GM23338 (cell line): Measurements from ENCODE around the gene PDHB. TPM values are rescaled to one million over a fixed set of nuclear protein-coding genes. Genes with fewer than 3 reads are reported as not detected.

Experiments
- ATAC-seq: fragments of 200-7000 bp; cut with Tn5 transposase; 3 replicates; pipeline ENCODE4 v1.9.1; 2020
- DNase-seq: peaks from one replicate; pipeline ENCODE4 v3.0.0-alpha.2; 2015; ENCODE audit warnings: low spot score
- H2AFZ ChIP-seq: fragments of 200-600 bp; sonication (generic); 2 replicates; pipeline ENCODE4 v1.8.0; 2016; ENCODE audit warnings: antibody characterized with exemption, mild to moderate bottlenecking, moderate library complexity
- H3F3A ChIP-seq: fragments of 200-600 bp; sonication (generic); replicated peaks from 2 replicates; pipeline ENCODE4 v1.8.0; 2017; ENCODE audit warnings: antibody characterized with exemption, mixed run types, low read depth
- H3K27ac ChIP-seq: fragments of 200-600 bp; sonication (generic); 2 replicates; pipeline ENCODE4 v1.6.1; 2016; ENCODE audit warnings: low read depth
- H3K27me3 ChIP-seq: fragments of 200-600 bp; sonication (generic); 2 replicates; pipeline ENCODE4 v1.8.0; 2016; ENCODE audit warnings: mild to moderate bottlenecking, mixed run types, moderate library complexity; ENCODE audit not compliant: insufficient read depth
- H3K36me3 ChIP-seq: fragments of 200-600 bp; sonication (generic); 2 replicates; pipeline ENCODE4 v1.8.0; 2016; ENCODE audit warnings: mild to moderate bottlenecking; ENCODE audit not compliant: insufficient read depth
- H3K4me1 ChIP-seq: fragments of 200-600 bp; sonication (generic); 2 replicates; pipeline ENCODE4 v1.8.0; 2016; ENCODE audit warnings: mild to moderate bottlenecking, moderate library complexity; ENCODE audit not compliant: insufficient read depth
- H3K4me2 ChIP-seq: fragments of 200-600 bp; sonication (generic); 2 replicates; pipeline ENCODE4 v1.7.1; 2017; ENCODE audit warnings: mixed run types
- H3K4me3 ChIP-seq: fragments of 200-600 bp; sonication (generic); 2 replicates; pipeline ENCODE4 v1.6.1; 2016; ENCODE audit warnings: mixed run types
- H3K79me2 ChIP-seq: fragments of 200-600 bp; sonication (generic); replicated peaks from 2 replicates; pipeline ENCODE4 v1.8.0; 2017; ENCODE audit warnings: mild to moderate bottlenecking; ENCODE audit not compliant: insufficient read depth
- H3K9me2 ChIP-seq: fragments of 200-600 bp; sonication (generic); 2 replicates; pipeline ENCODE4 v1.8.0; 2017; ENCODE audit not compliant: insufficient read depth
- H4K20me1 ChIP-seq: fragments of 200-600 bp; sonication (generic); replicated peaks from 2 replicates; pipeline ENCODE4 v1.8.0; 2017; ENCODE audit warnings: mild to moderate bottlenecking; ENCODE audit not compliant: insufficient read depth
- H3K27ac Mint-ChIP-seq: 2 replicates; pipeline ENCODE4 v1.8.0; 2020; ENCODE audit warnings: inconsistent platforms, mild to moderate bottlenecking, moderate library complexity, mixed read lengths
- H3K27me3 Mint-ChIP-seq: 3 replicates; pipeline ENCODE4 v1.8.0; 2022; ENCODE audit warnings: low read depth, mild to moderate bottlenecking, moderate library complexity, mixed read lengths, inconsistent platforms; ENCODE audit not compliant: insufficient read depth, poor library complexity
- H3K36me3 Mint-ChIP-seq: 3 replicates; pipeline ENCODE4 v1.8.0; 2021; ENCODE audit warnings: low read depth, mild to moderate bottlenecking, inconsistent platforms, moderate library complexity, mixed read lengths
- H3K4me1 Mint-ChIP-seq: 3 replicates; pipeline ENCODE4 v1.8.0; 2020; ENCODE audit warnings: mild to moderate bottlenecking, inconsistent platforms, mixed read lengths
- H3K4me3 Mint-ChIP-seq: 3 replicates; pipeline ENCODE4 v1.8.0; 2021; ENCODE audit warnings: moderate library complexity, mild to moderate bottlenecking, inconsistent platforms, mixed read lengths
- H3K9me3 Mint-ChIP-seq: 3 replicates; pipeline ENCODE4 v1.8.0; 2020; ENCODE audit warnings: moderate library complexity, mild to moderate bottlenecking, inconsistent platforms, mixed read lengths
- CREB1 ChIP-seq: fragments of 250-450 bp; sonication (Bioruptor Pico); IDR thresholded peaks from 2 replicates; pipeline ENCODE4 v1.5.0; 2020; ENCODE audit warnings: low read depth, mild to moderate bottlenecking, moderate library complexity
- EZH2 ChIP-seq: fragments of 200-600 bp; sonication (generic); IDR thresholded peaks from one replicate; pipeline ENCODE4 v1.8.0; 2017; ENCODE audit warnings: antibody characterized with exemption, mild to moderate bottlenecking, low read depth; ENCODE audit not compliant: unreplicated experiment
- EZH2phosphoT487 ChIP-seq: fragments of 200-600 bp; sonication (generic); IDR thresholded peaks from one replicate; pipeline ENCODE4 v1.8.1; 2018; ENCODE audit warnings: antibody characterized with exemption; ENCODE audit not compliant: unreplicated experiment
- JUNB ChIP-seq: IDR thresholded peaks from one replicate; pipeline ENCODE4 v1.6.1; 2016; ENCODE audit warnings: antibody characterized with exemption; ENCODE audit not compliant: unreplicated experiment
- NANOG ChIP-seq: IDR thresholded peaks from 2 replicates; pipeline ENCODE4 v1.6.1; 2016; ENCODE audit warnings: antibody characterized with exemption, borderline replicate concordance
- POLR2AphosphoS5 ChIP-seq: IDR thresholded peaks from 2 replicates; pipeline ENCODE4 v1.6.1; 2016; ENCODE audit warnings: antibody characterized with exemption, low read depth
- REST ChIP-seq: IDR thresholded peaks from one replicate; pipeline ENCODE4 v1.6.1; 2018; ENCODE audit warnings: antibody characterized with exemption; ENCODE audit not compliant: unreplicated experiment
- STAT1 ChIP-seq: IDR thresholded peaks from one replicate; pipeline ENCODE4 v1.6.1; 2016; ENCODE audit warnings: antibody characterized with exemption; ENCODE audit not compliant: unreplicated experiment
- ZNF114 ChIP-seq: fragments of 250-450 bp; sonication (Bioruptor Pico); IDR thresholded peaks from 2 replicates; pipeline ENCODE4 v1.5.0; 2020; ENCODE audit warnings: mild to moderate bottlenecking, moderate library complexity
- ZNF331 ChIP-seq: fragments of 250-450 bp; sonication (Bioruptor Pico); IDR thresholded peaks from 2 replicates; pipeline ENCODE4 v1.5.0; 2020; ENCODE audit warnings: low read depth, mild to moderate bottlenecking, moderate library complexity
- polyA plus RNA-seq: library from polyadenylated mRNA; unstranded; fragments of >200 nt; fragmentation: Nextera tagmentation; extraction: Ambion mirVana; gene quantifications from 2 replicates; pipeline ENCODE4 v1.2.1, GENCODE V29; 2016
- total RNA-seq: library from RNA; depleted of rRNA; stranded (reverse); fragments of >200 nt; shearing (Covaris generic); gene quantifications from 2 replicates; pipeline ENCODE4 v1.2.3, GENCODE V29; 2014
- TF ChIP-seq, protein P1 (sequence below): fragments of 250-450 bp; sonication (Bioruptor Pico); IDR thresholded peaks from 2 replicates; pipeline ENCODE4 v1.5.0; 2020; ENCODE audit warnings: mild to moderate bottlenecking, moderate library complexity
- TF ChIP-seq, protein P2 (sequence below), 2 experiments: fragments of 200-600 bp in 1 of 2; sonication (generic) in 1 of 2; conservative IDR thresholded peaks; 2 replicates each; pipeline versions ENCODE4 v1.5.1 to v1.6.1; 2016 to 2017; ENCODE audit warnings: antibody characterized with exemption in 2 of 2, low read depth in 2 of 2, mild to moderate bottlenecking in 2 of 2, moderate library complexity in 1 of 2
- TF ChIP-seq, protein P3 (sequence below): IDR thresholded peaks from 2 replicates; pipeline ENCODE4 v1.6.1; 2016; ENCODE audit warnings: antibody characterized with exemption

Gene PDHB
- total and polyA plus RNA-seq, 2 experiments from 2014 or later, result 172 to 222 TPM

GRCh38 chr3:58429657-58430056 lies 4.0 kb downstream of the PDHB start:
- H3K4me3 ChIP-seq, result no peak overlapping the region
- H3K27ac ChIP-seq, result no peak overlapping the region
- peaks cover 3% of the 10 kb centered on the region; the same call in 1 of the 2 replicates for H3K9me2 ChIP-seq
- H3K79me2 ChIP-seq, result peaks cover 29% of the 10 kb centered on the region
- H3K4me1 ChIP-seq, result peaks cover 8% of the 10 kb centered on the region; the same call in 1 of the 2 replicates
- H3F3A ChIP-seq, result peaks cover 14% of the 10 kb centered on the region
- no peak overlapping the region for H2AFZ ChIP-seq
- Mint-ChIP-seq H3K9me3 (peaks cover 9% of the 10 kb centered on the region), H3K4me3 (no peak overlapping the region), H3K27me3 (peaks cover 3% of the 10 kb centered on the region), H3K36me3 (peaks cover 74% of the 10 kb centered on the region), H3K4me1 (peaks cover 9% of the 10 kb centered on the region), H3K27ac (no peak overlapping the region)
- H3K4me2 ChIP-seq, result no peak overlapping the region
- no peak for ATAC-seq
- no peaks in the 10 kb centered on the region for H3K27me3 ChIP-seq
- peaks cover 63% of the 10 kb centered on the region for H3K36me3 ChIP-seq
- TF ChIP-seq, protein P1, sequence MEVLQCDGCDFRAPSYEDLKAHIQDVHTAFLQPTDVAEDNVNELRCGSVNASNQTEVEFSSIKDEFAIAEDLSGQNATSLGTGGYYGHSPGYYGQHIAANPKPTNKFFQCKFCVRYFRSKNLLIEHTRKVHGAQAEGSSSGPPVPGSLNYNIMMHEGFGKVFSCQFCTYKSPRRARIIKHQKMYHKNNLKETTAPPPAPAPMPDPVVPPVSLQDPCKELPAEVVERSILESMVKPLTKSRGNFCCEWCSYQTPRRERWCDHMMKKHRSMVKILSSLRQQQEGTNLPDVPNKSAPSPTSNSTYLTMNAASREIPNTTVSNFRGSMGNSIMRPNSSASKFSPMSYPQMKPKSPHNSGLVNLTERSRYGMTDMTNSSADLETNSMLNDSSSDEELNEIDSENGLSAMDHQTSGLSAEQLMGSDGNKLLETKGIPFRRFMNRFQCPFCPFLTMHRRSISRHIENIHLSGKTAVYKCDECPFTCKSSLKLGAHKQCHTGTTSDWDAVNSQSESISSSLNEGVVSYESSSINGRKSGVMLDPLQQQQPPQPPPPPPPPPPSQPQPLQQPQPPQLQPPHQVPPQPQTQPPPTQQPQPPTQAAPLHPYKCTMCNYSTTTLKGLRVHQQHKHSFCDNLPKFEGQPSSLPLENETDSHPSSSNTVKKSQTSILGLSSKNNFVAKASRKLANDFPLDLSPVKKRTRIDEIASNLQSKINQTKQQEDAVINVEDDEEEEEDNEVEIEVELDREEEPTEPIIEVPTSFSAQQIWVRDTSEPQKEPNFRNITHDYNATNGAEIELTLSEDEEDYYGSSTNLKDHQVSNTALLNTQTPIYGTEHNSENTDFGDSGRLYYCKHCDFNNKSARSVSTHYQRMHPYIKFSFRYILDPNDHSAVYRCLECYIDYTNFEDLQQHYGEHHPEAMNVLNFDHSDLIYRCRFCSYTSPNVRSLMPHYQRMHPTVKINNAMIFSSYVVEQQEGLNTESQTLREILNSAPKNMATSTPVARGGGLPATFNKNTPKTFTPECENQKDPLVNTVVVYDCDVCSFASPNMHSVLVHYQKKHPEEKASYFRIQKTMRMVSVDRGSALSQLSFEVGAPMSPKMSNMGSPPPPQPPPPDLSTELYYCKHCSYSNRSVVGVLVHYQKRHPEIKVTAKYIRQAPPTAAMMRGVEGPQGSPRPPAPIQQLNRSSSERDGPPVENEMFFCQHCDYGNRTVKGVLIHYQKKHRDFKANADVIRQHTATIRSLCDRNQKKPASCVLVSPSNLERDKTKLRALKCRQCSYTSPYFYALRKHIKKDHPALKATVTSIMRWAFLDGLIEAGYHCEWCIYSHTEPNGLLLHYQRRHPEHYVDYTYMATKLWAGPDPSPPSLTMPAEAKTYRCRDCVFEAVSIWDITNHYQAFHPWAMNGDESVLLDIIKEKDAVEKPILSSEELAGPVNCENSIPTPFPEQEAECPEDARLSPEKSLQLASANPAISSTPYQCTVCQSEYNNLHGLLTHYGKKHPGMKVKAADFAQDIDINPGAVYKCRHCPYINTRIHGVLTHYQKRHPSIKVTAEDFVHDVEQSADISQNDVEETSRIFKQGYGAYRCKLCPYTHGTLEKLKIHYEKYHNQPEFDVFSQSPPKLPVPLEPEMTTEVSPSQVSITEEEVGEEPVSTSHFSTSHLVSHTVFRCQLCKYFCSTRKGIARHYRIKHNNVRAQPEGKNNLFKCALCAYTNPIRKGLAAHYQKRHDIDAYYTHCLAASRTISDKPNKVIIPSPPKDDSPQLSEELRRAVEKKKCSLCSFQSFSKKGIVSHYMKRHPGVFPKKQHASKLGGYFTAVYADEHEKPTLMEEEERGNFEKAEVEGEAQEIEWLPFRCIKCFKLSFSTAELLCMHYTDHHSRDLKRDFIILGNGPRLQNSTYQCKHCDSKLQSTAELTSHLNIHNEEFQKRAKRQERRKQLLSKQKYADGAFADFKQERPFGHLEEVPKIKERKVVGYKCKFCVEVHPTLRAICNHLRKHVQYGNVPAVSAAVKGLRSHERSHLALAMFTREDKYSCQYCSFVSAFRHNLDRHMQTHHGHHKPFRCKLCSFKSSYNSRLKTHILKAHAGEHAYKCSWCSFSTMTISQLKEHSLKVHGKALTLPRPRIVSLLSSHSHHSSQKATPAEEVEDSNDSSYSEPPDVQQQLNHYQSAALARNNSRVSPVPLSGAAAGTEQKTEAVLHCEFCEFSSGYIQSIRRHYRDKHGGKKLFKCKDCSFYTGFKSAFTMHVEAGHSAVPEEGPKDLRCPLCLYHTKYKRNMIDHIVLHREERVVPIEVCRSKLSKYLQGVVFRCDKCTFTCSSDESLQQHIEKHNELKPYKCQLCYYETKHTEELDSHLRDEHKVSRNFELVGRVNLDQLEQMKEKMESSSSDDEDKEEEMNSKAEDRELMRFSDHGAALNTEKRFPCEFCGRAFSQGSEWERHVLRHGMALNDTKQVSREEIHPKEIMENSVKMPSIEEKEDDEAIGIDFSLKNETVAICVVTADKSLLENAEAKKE (CRISPR knock-in tag), result no peak
- TF ChIP-seq ZNF331 (CRISPR knock-in tag) (no peak), STAT1 (no peak), JUNB (no peak), POLR2AphosphoS5 (no peak), ZNF114 (CRISPR knock-in tag) (no peak), EZH2phosphoT487 (no peak), REST (no peak), CREB1 (no peak), EZH2 (no peak), NANOG (no peak)
- TF ChIP-seq, protein P2, sequence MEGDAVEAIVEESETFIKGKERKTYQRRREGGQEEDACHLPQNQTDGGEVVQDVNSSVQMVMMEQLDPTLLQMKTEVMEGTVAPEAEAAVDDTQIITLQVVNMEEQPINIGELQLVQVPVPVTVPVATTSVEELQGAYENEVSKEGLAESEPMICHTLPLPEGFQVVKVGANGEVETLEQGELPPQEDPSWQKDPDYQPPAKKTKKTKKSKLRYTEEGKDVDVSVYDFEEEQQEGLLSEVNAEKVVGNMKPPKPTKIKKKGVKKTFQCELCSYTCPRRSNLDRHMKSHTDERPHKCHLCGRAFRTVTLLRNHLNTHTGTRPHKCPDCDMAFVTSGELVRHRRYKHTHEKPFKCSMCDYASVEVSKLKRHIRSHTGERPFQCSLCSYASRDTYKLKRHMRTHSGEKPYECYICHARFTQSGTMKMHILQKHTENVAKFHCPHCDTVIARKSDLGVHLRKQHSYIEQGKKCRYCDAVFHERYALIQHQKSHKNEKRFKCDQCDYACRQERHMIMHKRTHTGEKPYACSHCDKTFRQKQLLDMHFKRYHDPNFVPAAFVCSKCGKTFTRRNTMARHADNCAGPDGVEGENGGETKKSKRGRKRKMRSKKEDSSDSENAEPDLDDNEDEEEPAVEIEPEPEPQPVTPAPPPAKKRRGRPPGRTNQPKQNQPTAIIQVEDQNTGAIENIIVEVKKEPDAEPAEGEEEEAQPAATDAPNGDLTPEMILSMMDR (conservative IDR thresholded peaks at IDR 0.05; ENCODE audit: low read depth in 2 of 2), result no peak
- TF ChIP-seq, protein P3, sequence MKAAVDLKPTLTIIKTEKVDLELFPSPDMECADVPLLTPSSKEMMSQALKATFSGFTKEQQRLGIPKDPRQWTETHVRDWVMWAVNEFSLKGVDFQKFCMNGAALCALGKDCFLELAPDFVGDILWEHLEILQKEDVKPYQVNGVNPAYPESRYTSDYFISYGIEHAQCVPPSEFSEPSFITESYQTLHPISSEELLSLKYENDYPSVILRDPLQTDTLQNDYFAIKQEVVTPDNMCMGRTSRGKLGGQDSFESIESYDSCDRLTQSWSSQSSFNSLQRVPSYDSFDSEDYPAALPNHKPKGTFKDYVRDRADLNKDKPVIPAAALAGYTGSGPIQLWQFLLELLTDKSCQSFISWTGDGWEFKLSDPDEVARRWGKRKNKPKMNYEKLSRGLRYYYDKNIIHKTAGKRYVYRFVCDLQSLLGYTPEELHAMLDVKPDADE, result no peak
- DNase-seq, result no peak
- peaks cover 5% of the 10 kb centered on the region; the same call in 1 of the 2 replicates for H4K20me1 ChIP-seq
